GM21515 (cell line): ENCODE measurements around the gene CAMK1D.
"Not testable (repeated sequence)": the region's sequence is repeated elsewhere in the genome, so short reads cannot be mapped to it uniquely, and the experiment has no call there.

ENCODE experiments used
- ATAC-seq: cut with Tn5 transposase; IDR thresholded peaks from one replicate; pipeline ENCODE4 v1.9.1; 2021; ENCODE audit not compliant: unreplicated experiment

CAMK1D gene

GRCh38 chr10:12710594-12711349 is 361.4 kb downstream of the CAMK1D start:
- no peak for ATAC-seq

GRCh38 chr10:12711350-12711708 is 362.0 kb downstream of the CAMK1D start:
- no peak for ATAC-seq

GRCh38 chr10:12712293-12712983 is 363.1 kb downstream of the CAMK1D start:
- ATAC-seq: no peak

GRCh38 chr10:12712984-12713316 is 363.6 kb downstream of the CAMK1D start:
- not testable (repeated sequence) for ATAC-seq

GRCh38 chr10:12716042-12716441 is 366.7 kb downstream of the CAMK1D start:
- ATAC-seq: no peak

DNA sequence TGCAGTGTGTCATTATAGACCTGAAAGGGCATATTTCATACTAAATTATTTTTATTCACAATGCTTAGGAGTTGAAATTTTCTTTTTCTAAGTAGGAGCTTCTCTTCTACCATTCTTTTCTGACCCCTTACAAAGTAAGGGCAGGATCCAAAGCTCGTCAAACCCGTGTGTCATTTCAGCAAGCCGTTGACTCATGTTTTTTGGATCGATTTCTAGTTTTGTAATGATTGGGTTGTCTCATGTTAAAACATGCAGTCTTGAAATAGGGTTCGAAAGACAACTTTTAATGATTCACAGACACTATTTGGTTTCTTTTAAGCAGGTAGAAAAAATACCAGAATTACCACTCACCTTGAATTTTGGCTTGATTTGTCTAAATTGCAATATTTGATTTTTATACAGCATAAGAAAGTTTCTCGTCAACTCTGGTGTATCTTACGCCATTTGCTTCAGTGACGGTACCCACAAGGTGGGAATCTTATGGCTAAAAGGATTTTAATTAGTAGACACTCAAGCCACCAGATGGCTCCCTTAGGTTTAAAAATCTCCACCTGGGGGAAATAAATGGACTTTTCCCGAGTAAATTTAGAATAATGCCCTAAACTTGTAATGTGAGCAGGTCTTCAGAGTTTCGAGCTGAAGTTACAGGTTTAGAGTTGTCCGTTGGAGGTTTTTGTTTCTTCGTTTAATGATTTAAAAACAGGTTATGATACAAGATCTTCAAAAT is 368.8 kb downstream of the CAMK1D start:
- no peak for ATAC-seq

DNA sequence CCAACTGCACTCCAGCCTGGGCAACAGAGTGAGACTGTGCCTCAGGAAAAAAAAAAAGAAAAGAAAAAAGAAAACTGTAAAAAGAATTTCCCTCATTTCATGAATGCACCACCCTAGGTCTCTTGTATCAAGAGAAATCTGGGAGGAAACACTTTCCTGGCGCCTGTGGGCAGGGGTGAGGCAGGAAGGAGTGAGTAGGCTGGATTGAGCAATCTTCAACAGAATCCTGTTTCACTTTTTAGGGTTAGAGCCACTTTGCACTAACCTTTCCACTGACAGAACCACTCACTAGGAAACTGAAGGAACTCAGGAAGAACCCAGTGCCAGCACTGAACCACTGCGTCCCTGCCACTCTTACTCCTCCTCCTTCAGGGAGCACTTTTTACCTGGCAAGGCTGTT is 370.0 kb downstream of the CAMK1D start:
- no peak for ATAC-seq

DNA sequence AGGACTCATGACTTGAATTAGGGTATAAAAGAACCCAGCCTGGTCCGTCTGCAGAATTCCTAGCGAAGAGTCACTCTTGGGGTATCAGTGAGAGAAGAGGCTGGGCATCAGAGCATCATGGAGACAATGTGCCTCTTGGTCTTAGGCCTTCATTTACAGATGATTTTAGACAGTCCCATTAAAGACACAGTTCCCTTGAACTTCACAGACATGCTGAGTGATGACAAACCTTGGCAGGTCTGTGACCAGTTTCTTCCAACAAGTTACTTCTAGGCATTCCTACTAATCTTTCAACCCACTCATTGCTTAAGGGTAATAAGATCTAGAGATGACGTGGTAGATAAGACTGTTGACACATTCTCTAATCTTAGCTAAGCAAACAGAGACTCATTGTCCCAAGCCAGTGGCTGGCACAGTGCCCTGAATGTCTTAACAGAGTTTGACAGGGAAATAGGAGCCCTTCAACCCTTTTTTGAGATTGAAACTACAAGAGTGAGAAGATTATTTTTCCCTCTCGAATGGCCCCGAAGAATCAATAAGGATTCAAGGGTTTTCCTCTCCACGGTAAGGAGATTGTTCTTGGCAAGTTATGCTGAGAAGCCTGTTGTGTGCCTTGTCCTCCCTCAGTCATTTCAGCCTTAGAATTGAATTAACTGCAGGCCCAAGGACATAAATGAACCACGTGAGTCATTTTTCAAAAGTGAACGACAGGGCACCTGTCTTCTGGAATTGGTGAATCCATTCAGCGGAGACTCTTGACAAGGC is 371.1 kb downstream of the CAMK1D start:
- ATAC-seq: no peak

GRCh38 chr10:12721334-12721733 is 372.0 kb downstream of the CAMK1D start:
- ATAC-seq: no peak

- no peak for ATAC-seq
These were observed 373.9 kb downstream of the CAMK1D start for GRCh38 chr10:12723220-12723619.

- ATAC-seq: no peak
These were observed 375.6 kb downstream of the CAMK1D start for GRCh38 chr10:12724807-12725579.

- ATAC-seq: not testable (repeated sequence)
These were observed 376.2 kb downstream of the CAMK1D start for GRCh38 chr10:12725580-12725888.

GRCh38 chr10:12726971-12727831 is 377.9 kb downstream of the CAMK1D start:
- no peak for ATAC-seq

- no peak for ATAC-seq
These were observed 378.5 kb downstream of the CAMK1D start for GRCh38 chr10:12727832-12728215.

DNA sequence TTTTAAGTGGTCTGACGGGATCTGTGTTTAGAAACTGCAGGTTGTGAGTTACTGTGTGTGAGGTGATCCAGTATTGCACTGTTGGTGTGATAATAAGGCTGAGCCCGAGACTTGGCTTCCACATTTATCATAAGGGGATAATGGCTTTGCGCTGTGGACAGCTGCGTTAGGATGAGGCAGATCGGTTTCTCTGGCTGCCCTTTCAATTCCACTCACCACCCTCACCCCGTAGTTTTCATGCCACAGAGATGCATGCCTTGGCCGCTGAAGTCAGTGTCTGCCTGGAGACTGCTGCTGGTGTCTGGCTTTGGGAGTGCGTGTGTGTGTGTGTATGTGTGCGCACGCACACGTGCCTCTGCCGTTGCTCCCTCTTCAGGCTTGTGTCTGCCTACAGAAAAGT is 379.1 kb downstream of the CAMK1D start:
- no peak for ATAC-seq

- no peak for ATAC-seq
These were observed 380.5 kb downstream of the CAMK1D start for GRCh38 chr10:12729885-12730284.

DNA sequence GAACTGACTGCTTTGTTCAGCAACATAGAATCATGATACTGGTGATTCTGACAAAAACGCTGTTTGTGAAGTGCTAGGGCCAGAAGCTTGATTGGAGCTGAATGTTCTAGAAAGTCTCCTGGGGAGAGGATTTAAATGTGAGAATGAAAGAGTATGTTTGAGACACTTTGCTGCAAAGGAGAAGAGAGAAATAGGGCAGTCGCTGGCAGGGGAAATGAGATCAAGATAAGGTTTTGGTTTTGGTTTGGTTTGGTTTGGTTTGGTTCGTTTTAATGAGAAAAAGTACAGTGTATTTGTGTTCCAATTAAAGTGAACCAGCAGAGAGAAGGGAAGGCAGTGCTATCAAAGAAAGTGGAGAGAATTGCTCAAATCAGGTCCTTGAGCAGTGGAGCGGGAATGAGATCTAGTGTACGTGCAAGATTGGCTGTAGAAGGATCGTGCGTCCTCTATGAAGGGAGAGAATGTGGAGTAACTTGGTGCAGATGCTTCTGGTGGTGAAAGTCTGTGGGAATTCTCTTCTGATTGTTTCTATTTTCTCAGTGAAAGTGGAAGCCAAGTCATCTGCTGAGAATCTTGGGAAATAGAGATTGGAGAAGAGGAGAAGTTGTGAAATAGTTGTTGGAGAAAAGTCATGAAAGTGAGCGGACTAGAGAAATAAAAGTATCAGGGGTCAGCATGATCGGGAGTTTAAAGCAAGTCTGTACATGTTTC is 381.6 kb downstream of the CAMK1D start:
- ATAC-seq: no peak

DNA sequence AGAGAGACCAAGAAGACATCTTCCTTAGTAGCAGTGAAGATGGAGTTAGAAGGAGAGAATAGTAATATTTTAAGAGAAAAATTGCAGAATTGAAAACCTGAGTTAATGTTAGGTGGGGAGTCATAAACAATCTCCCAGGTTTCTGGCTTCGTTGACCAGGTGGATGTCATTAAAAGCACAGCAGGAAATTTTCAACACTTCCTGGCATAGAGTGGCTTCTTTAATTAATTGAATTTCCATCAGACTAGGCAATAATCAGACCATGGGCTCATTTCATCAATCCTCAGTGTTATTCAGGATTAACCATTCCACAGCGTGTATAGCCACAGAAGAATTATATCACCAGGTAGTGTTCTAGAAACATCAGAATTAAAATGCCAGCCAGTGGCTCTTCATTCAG is 383.9 kb downstream of the CAMK1D start:
- no peak for ATAC-seq

- no peak for ATAC-seq
These were observed 386.6 kb downstream of the CAMK1D start for GRCh38 chr10:12735843-12736462.
